SU-DHL-6 (cell line): ENCODE data around the gene MOB3A.

Source experiments
- EZH2phosphoT487 ChIP-seq: fragments of 200-600 bp; sonication (generic), shearing (Covaris generic); conservative IDR thresholded peaks from 2 replicates; pipeline ENCODE4 v1.6.1; 2018; ENCODE audit warnings: mild to moderate bottlenecking, antibody characterized with exemption, low read length, moderate library complexity, mixed read lengths
- TF ChIP-seq, protein P1 (sequence below): fragments of 200-600 bp; sonication (generic); IDR thresholded peaks from one replicate; pipeline ENCODE4 v1.5.1; 2017; ENCODE audit warnings: antibody characterized with exemption, mild to moderate bottlenecking, low read length, moderate library complexity; ENCODE audit not compliant: insufficient read depth, poor library complexity, severe bottlenecking

DNA sequence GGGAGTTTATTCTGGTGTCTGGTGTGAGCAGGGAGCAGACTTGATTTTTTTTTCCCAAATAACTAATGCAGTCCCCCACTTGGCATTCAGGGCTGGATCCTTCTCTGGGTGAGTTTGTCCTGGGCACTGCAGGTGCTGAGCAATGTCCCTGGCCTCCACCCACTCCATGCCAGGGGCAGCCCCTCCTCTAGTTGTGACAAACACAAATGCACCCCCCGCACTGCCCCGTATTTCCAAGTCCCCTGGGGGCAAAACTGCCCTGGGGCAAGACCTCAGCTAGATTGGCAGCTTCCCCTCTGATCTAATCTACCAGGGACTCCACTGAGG is 6.4 kb downstream of the MOB3A start:
- TF ChIP-seq, protein P1, sequence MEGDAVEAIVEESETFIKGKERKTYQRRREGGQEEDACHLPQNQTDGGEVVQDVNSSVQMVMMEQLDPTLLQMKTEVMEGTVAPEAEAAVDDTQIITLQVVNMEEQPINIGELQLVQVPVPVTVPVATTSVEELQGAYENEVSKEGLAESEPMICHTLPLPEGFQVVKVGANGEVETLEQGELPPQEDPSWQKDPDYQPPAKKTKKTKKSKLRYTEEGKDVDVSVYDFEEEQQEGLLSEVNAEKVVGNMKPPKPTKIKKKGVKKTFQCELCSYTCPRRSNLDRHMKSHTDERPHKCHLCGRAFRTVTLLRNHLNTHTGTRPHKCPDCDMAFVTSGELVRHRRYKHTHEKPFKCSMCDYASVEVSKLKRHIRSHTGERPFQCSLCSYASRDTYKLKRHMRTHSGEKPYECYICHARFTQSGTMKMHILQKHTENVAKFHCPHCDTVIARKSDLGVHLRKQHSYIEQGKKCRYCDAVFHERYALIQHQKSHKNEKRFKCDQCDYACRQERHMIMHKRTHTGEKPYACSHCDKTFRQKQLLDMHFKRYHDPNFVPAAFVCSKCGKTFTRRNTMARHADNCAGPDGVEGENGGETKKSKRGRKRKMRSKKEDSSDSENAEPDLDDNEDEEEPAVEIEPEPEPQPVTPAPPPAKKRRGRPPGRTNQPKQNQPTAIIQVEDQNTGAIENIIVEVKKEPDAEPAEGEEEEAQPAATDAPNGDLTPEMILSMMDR = no peak
- TF ChIP-seq EZH2phosphoT487 = no peak
